IMR-90 (cell line): ENCODE results near the gene DENND5A. TPM values are rescaled to one million over a fixed set of nuclear protein-coding genes. Genes with fewer than 3 reads are reported as not detected.

Experiments used
- ATAC-seq: fragments of 200-7000 bp; cut with Tn5 transposase; 2 replicates; pipeline ENCODE4 v1.9.1; 2020; ENCODE audit warnings: low read depth, mild to moderate bottlenecking, moderate library complexity
- BruUV-seq: library from RNA; stranded (reverse); fragments of 400-500 nt; replicated peaks from 2 replicates; lab custom pipeline; 2021; lab: Mats Ljungman, UMichigan
- CTCF ChIA-PET: fragments of 300-600 bp; formaldehyde crosslinking; extraction: SDS; loops from one replicate; lab custom pipeline; 2021; ENCODE audit warnings: antibody characterized with exemption; lab: Yijun Ruan, JAX
- POLR2A ChIA-PET: fragments of 300-600 bp; sonication (Branson Sonifier 250); formaldehyde crosslinking; loops from one replicate; lab custom pipeline; 2022; ENCODE audit warnings: antibody characterized with exemption; ENCODE audit not compliant: unreplicated experiment; lab: Charles Lee
- DNase-seq: peaks from one replicate; pipeline ENCODE4 v3.0.0; 2013
- H2AFZ ChIP-seq: replicated peaks from 2 replicates; pipeline ENCODE3; 2013; ENCODE audit warnings: low read length, mild to moderate bottlenecking; ENCODE audit not compliant: poor library complexity
- H2AK5ac ChIP-seq: 2 replicates; pipeline ENCODE4 v1.6.1; 2013; ENCODE audit warnings: low read depth, low read length, inconsistent platforms
- H2AK9ac ChIP-seq: replicated peaks from 2 replicates; pipeline ENCODE3; 2013; ENCODE audit warnings: mild to moderate bottlenecking, low read depth, low read length, moderate library complexity; ENCODE audit not compliant: poor library complexity
- H2BK120ac ChIP-seq: 2 replicates; pipeline ENCODE4 v1.6.1; 2013; ENCODE audit warnings: low read depth, low read length, inconsistent platforms
- H2BK15ac ChIP-seq: 3 replicates; pipeline ENCODE4 v1.6.1; 2013; ENCODE audit warnings: low read depth, low read length, inconsistent platforms
- H2BK20ac ChIP-seq: 2 replicates; pipeline ENCODE4 v1.6.1; 2013; ENCODE audit warnings: low read depth, mild to moderate bottlenecking, inconsistent platforms, low read length, moderate library complexity
- H2BK5ac ChIP-seq: 2 replicates; pipeline ENCODE4 v1.6.1; 2013; ENCODE audit warnings: mild to moderate bottlenecking, low read depth, low read length, inconsistent platforms; ENCODE audit not compliant: poor library complexity, severe bottlenecking
- H3K14ac ChIP-seq: replicated peaks from 2 replicates; pipeline ENCODE4 v1.6.1; 2013; ENCODE audit warnings: low read depth, low read length, inconsistent platforms
- H3K18ac ChIP-seq: 2 replicates; pipeline ENCODE4 v1.6.1; 2013; ENCODE audit warnings: low read depth, low read length, control low read depth
- H3K23ac ChIP-seq: 2 replicates; pipeline ENCODE4 v1.6.1; 2013; ENCODE audit warnings: low read depth, low read length, inconsistent platforms
- H3K27ac ChIP-seq: 2 replicates; pipeline ENCODE4 v1.5.1; 2013; ENCODE audit warnings: mild to moderate bottlenecking, control low read depth, low read length; ENCODE audit not compliant: insufficient read depth
- H3K27me3 ChIP-seq: 2 replicates; pipeline ENCODE4 v1.6.1; 2013; ENCODE audit warnings: low read length; ENCODE audit not compliant: control insufficient read depth, insufficient read depth
- H3K36me3 ChIP-seq: 2 replicates; pipeline ENCODE4 v1.6.1; 2013; ENCODE audit warnings: low read length, mixed read lengths; ENCODE audit not compliant: control insufficient read depth, insufficient read depth
- H3K4ac ChIP-seq: 2 replicates; pipeline ENCODE4 v1.6.1; 2013; ENCODE audit warnings: low read depth, low read length, inconsistent platforms
- H3K4me1 ChIP-seq: 2 replicates; pipeline ENCODE4 v1.6.1; 2013; ENCODE audit warnings: low read length, mixed read lengths; ENCODE audit not compliant: control insufficient read depth, insufficient read depth
- H3K4me2 ChIP-seq: 2 replicates; pipeline ENCODE4 v1.6.1; 2013; ENCODE audit warnings: low read depth, mild to moderate bottlenecking, control low read depth, low read length, moderate library complexity
- H3K4me3 ChIP-seq: 2 replicates; pipeline ENCODE4 v1.5.1; 2013; ENCODE audit warnings: low read depth, mild to moderate bottlenecking, control low read depth, low read length, moderate library complexity; ENCODE audit not compliant: insufficient read depth
- H3K56ac ChIP-seq: 2 replicates; pipeline ENCODE4 v1.6.1; 2013; ENCODE audit warnings: low read length, inconsistent platforms; ENCODE audit not compliant: insufficient read depth; ENCODE audit errors: extremely low read depth
- H3K79me1 ChIP-seq, 2 experiments: 2 replicates each; pipeline ENCODE4 v1.6.1; 2013; ENCODE audit warnings: low read length in 2 of 2, inconsistent platforms in 1 of 2, low read depth in 1 of 2
- H3K9ac ChIP-seq: 2 replicates; pipeline ENCODE4 v1.6.1; 2013; ENCODE audit warnings: low read depth, low read length, control low read depth
- H3K9me1 ChIP-seq: 2 replicates; pipeline ENCODE4 v1.6.1; 2013; ENCODE audit warnings: low read length, inconsistent platforms; ENCODE audit not compliant: insufficient read depth
- H3K9me3 ChIP-seq: 2 replicates; pipeline ENCODE4 v1.6.1; 2013; ENCODE audit warnings: low read length; ENCODE audit not compliant: control insufficient read depth, insufficient read depth
- H4K20me1 ChIP-seq: 2 replicates; pipeline ENCODE4 v1.6.1; 2013; ENCODE audit warnings: low read length, inconsistent platforms; ENCODE audit not compliant: insufficient read depth
- H4K5ac ChIP-seq: 2 replicates; pipeline ENCODE4 v1.6.1; 2013; ENCODE audit warnings: mild to moderate bottlenecking, low read depth, low read length, control low read depth
- H4K8ac ChIP-seq, 2 experiments: 2 replicates each; pipeline ENCODE4 v1.6.1; 2013; ENCODE audit warnings: low read depth in 2 of 2, low read length in 2 of 2, control low read depth in 1 of 2, inconsistent platforms in 1 of 2
- H4K91ac ChIP-seq: 2 replicates; pipeline ENCODE4 v1.6.1; 2013; ENCODE audit warnings: low read depth, low read length, inconsistent platforms; ENCODE audit not compliant: insufficient read depth
- BHLHE40 ChIP-seq: fragments of 150-350 bp; IDR thresholded peaks from 2 replicates; pipeline ENCODE4 v1.6.1; 2016; ENCODE audit warnings: mild to moderate bottlenecking, low read depth, low read length
- CEBPB ChIP-seq: IDR thresholded peaks from 2 replicates; pipeline ENCODE4 v1.6.1; 2012; ENCODE audit warnings: low read depth, low read length, improper control_type of control experiment
- CHD1 ChIP-seq: IDR thresholded peaks from 2 replicates; pipeline ENCODE4 v1.6.1; 2012; ENCODE audit warnings: low read depth, low read length, improper control_type of control experiment
- CTCF ChIP-seq: conservative IDR thresholded peaks from 2 replicates; pipeline ENCODE4 v1.5.1; 2012; ENCODE audit warnings: mild to moderate bottlenecking, low read depth, low read length, improper control_type of control experiment
- ELK1 ChIP-seq: fragments of 150-350 bp; IDR thresholded peaks from 2 replicates; pipeline ENCODE4 v1.6.1; 2016; ENCODE audit warnings: low read depth, mild to moderate bottlenecking, low read length, moderate library complexity, borderline replicate concordance
- FOS ChIP-seq: fragments of 150-350 bp; IDR thresholded peaks from 2 replicates; pipeline ENCODE4 v1.6.1; 2016; ENCODE audit warnings: low read depth, low read length
- MAFK ChIP-seq: IDR thresholded peaks from 2 replicates; pipeline ENCODE4 v1.6.1; 2012; ENCODE audit warnings: low read depth, low read length, improper control_type of control experiment
- MAZ ChIP-seq: IDR thresholded peaks from 2 replicates; pipeline ENCODE4 v1.6.1; 2012; ENCODE audit warnings: low read depth, mild to moderate bottlenecking, low read length, improper control_type of control experiment, moderate library complexity, borderline replicate concordance
- MXI1 ChIP-seq: IDR thresholded peaks from 2 replicates; pipeline ENCODE4 v1.6.1; 2012; ENCODE audit warnings: low read depth, mild to moderate bottlenecking, low read length, moderate library complexity, borderline replicate concordance
- NFE2L2 ChIP-seq: fragments of 150-350 bp; IDR thresholded peaks from 2 replicates; pipeline ENCODE4 v1.6.1; 2016; ENCODE audit warnings: low read depth, mild to moderate bottlenecking, low read length
- POLR2A ChIP-seq: IDR thresholded peaks from 2 replicates; pipeline ENCODE4 v1.6.1; 2012; ENCODE audit warnings: mild to moderate bottlenecking, low read depth, low read length
- RAD21 ChIP-seq: IDR thresholded peaks from 2 replicates; pipeline ENCODE4 v1.6.1; 2012; ENCODE audit warnings: low read length, improper control_type of control experiment
- RCOR1 ChIP-seq: IDR thresholded peaks from 2 replicates; pipeline ENCODE4 v1.6.1; 2012; ENCODE audit warnings: mild to moderate bottlenecking, low read length, improper control_type of control experiment; ENCODE audit not compliant: insufficient replicate concordance
- RFX5 ChIP-seq: IDR thresholded peaks from 2 replicates; pipeline ENCODE4 v1.8.0; 2012; ENCODE audit warnings: low read depth, mild to moderate bottlenecking, low read length, moderate library complexity
- SMC3 ChIP-seq: fragments of 150-350 bp; IDR thresholded peaks from 2 replicates; pipeline ENCODE4 v1.6.1; 2016; ENCODE audit warnings: low read depth, mild to moderate bottlenecking, antibody characterized with exemption, low read length, moderate library complexity
- USF2 ChIP-seq: fragments of 150-350 bp; IDR thresholded peaks from 2 replicates; pipeline ENCODE4 v1.6.1; 2017; ENCODE audit warnings: mild to moderate bottlenecking, antibody characterized with exemption, low read length, low read depth
- WGBS, 2 experiments: methylation state at CpG; one replicate each; pipeline versions ENCODE4 v1.1.5 to v1.1.7; 2013; ENCODE audit warnings: missing lambda C conversion rate in 2 of 2; ENCODE audit not compliant: insufficient read length in 1 of 2; ENCODE audit errors: extremely low coverage in 2 of 2; 5-methylcytosine and 5-hydroxymethylcytosine counted together
- dilution Hi-C: fragments of 300-500 bp; cut with HindIII; formaldehyde crosslinking; loops from one replicate; pipeline ENCODE4 v1.14.3; 2018; ENCODE audit warnings: low sequenced_read_pairs; ENCODE audit not compliant: unreplicated experiment
- in situ Hi-C: fragments of 300-500 bp; cut with MboI; formaldehyde crosslinking; loops from 3 replicates; pipeline ENCODE4 v1.14.3; 2019; ENCODE audit warnings: low sequenced_read_pairs, inconsistent platforms, mixed read lengths
- intact Hi-C: fragments of 100-400 bp; cut with micrococcal nuclease; formaldehyde crosslinking; loops from 2 replicates; pipeline ENCODE4 v1.10.0; 2022
- polyA plus RNA-seq, 3 experiments: library from polyadenylated mRNA; depleted of rRNA; stranded (reverse); fragments of >200 nt; gene quantifications; 2 replicates each; pipeline ENCODE4 v1.2.3, GENCODE V29; 2012; ENCODE audit warnings: low replicate concordance in 1 of 3
- total RNA-seq: library from RNA; depleted of rRNA; stranded (reverse); fragments of >200 nt; gene quantifications from 2 replicates; pipeline ENCODE4 v1.2.3, GENCODE V29; 2012

DENND5A gene
- total and polyA plus RNA-seq, 2 of the 4 experiments (the other 2 are of a cell fraction), result 179 to 192 TPM

- no peak overlapping the region for H2BK20ac ChIP-seq
- in situ Hi-C loops, result loop anchor here (25.0 kb wide), 1 partner anchor 459 kb away; the partner anchor contains the start of genes RPL27A and TRIM66
- H3K4ac ChIP-seq, result no peak overlapping the region
- intact Hi-C loops, result no loop called here
- no peak overlapping the region for H3K18ac ChIP-seq
- H3K4me1 ChIP-seq, result peaks cover 9% of the 10 kb centered on the region
- TF ChIP-seq RFX5 (no peak), CHD1 (no peak), NFE2L2 (no peak), RCOR1 (no peak), FOS (no peak), POLR2A (no peak), RAD21 (no peak), ELK1 (no peak), MAFK (no peak), USF2 (no peak), CTCF (no peak), SMC3 (no peak), MXI1 (no peak), CEBPB (no peak), MAZ (no peak), BHLHE40 (no peak)
- H3K9me3 ChIP-seq, result no peaks in the 10 kb centered on the region
- H3K79me1 ChIP-seq, result peaks cover 48 to 77% of the 10 kb centered on the region in 2 experiments
- no peak overlapping the region for H2BK5ac ChIP-seq
- ATAC-seq (no peak), DNase-seq (no peak)
- no peak overlapping the region for H2BK120ac ChIP-seq
- no peak overlapping the region for H2AFZ ChIP-seq
- H2BK15ac ChIP-seq, result no peak overlapping the region
- no peak overlapping the region for H3K4me2 ChIP-seq
- H2AK5ac ChIP-seq, result no peak overlapping the region
- H3K27ac ChIP-seq, result no peak overlapping the region
- CTCF ChIA-PET, result interaction anchor here (1.5 kb wide), 1 partner anchor 9 kb away, joined by 6 read pairs; no protein-coding TSS in a partner anchor
- no TSS peak for BruUV-seq
- H3K36me3 ChIP-seq, result peaks cover 76% of the 10 kb centered on the region
- H3K56ac ChIP-seq, result no peak overlapping the region
- H4K8ac ChIP-seq, result no peak overlapping the region
- no peak overlapping the region for H2AK9ac ChIP-seq
- H3K9ac ChIP-seq, result no peak overlapping the region
- H3K27me3 ChIP-seq, result no peaks in the 10 kb centered on the region
- no peaks in the 10 kb centered on the region; the same call in 1 of the 2 replicates for H4K20me1 ChIP-seq
- dilution Hi-C loops, result no loop called here
- POLR2A ChIA-PET, result no interaction called here
- peaks cover 34% of the 10 kb centered on the region for H3K9me1 ChIP-seq
- no peak overlapping the region for H3K14ac ChIP-seq
- no peak overlapping the region for H4K5ac ChIP-seq
- WGBS, 2 experiments, result no CpG with 5 or more reads among the region's 2 CpGs
- no peak overlapping the region for H3K4me3 ChIP-seq
- no peak overlapping the region for H3K23ac ChIP-seq
- H4K91ac ChIP-seq, result no peak overlapping the region
Observed at GRCh38 chr11:9146477-9146876, 118.7 kb downstream of the DENND5A start.
